PC-3 (cell line): ENCODE measurements around the gene COX6A2. TPM values are rescaled to one million over a fixed set of nuclear protein-coding genes. Genes with fewer than 3 reads are reported as not detected.

ENCODE experiments used
- ATAC-seq: fragments of 200-7000 bp; cut with Tn5 transposase; 2 replicates; pipeline ENCODE4 v1.9.1; 2020; ENCODE audit warnings: mild to moderate bottlenecking, moderate library complexity
- BruUV-seq: library from RNA; stranded (reverse); fragments of 400-500 nt; replicated peaks from 2 replicates; lab custom pipeline; 2021; lab: Mats Ljungman, UMichigan
- CTCF ChIA-PET: fragments of 300-600 bp; sonication (Branson Sonifier 250); formaldehyde crosslinking; loops from one replicate; lab custom pipeline; 2022; ENCODE audit warnings: antibody characterized with exemption; lab: Charles Lee
- POLR2A ChIA-PET: fragments of 300-600 bp; sonication (Branson Sonifier 250); formaldehyde crosslinking; loops from one replicate; lab custom pipeline; 2022; ENCODE audit warnings: antibody characterized with exemption; ENCODE audit not compliant: unreplicated experiment; lab: Charles Lee
- DNase-seq: peaks from one replicate; pipeline ENCODE4 v3.0.0-alpha.2; 2015
- H2AFZ ChIP-seq: fragments of 300-600 bp; sonication (generic); 2 replicates; pipeline ENCODE4 v1.6.0; 2016; ENCODE audit warnings: antibody characterized with exemption, low read length
- H3F3A ChIP-seq: fragments of 300-600 bp; sonication (generic); one replicate; pipeline ENCODE4 v1.6.0; 2017; ENCODE audit warnings: antibody characterized with exemption, low read length, control low read depth, mild to moderate bottlenecking; ENCODE audit not compliant: unreplicated experiment
- H3K27ac ChIP-seq: fragments of 300-600 bp; sonication (generic); 2 replicates; pipeline ENCODE4 v1.5.1; 2016; ENCODE audit warnings: mild to moderate bottlenecking, low read length
- H3K27me3 ChIP-seq: fragments of 300-600 bp; sonication (generic); 2 replicates; pipeline ENCODE4 v1.6.1; 2016; ENCODE audit warnings: low read length, mixed read lengths
- H3K36me3 ChIP-seq: fragments of 300-600 bp; sonication (generic); 2 replicates; pipeline ENCODE4 v1.6.1; 2016; ENCODE audit warnings: low read depth, mixed run types, low read length, mixed read lengths
- H3K4me1 ChIP-seq: fragments of 300-600 bp; sonication (generic); 2 replicates; pipeline ENCODE4 v1.5.1; 2016; ENCODE audit warnings: low read length; ENCODE audit not compliant: insufficient read depth
- H3K4me2 ChIP-seq: fragments of 300-600 bp; sonication (generic); 2 replicates; pipeline ENCODE4 v1.6.0; 2016; ENCODE audit warnings: low read length
- H3K4me3 ChIP-seq: fragments of 300-600 bp; sonication (generic); 2 replicates; pipeline ENCODE4 v1.5.1; 2016; ENCODE audit warnings: mild to moderate bottlenecking, low read length, mixed read lengths
- H3K79me2 ChIP-seq: fragments of 300-600 bp; sonication (generic); 2 replicates; pipeline ENCODE4 v1.6.1; 2017; ENCODE audit warnings: low read length, mixed read lengths
- H3K9ac ChIP-seq: fragments of 300-600 bp; sonication (generic); 2 replicates; pipeline ENCODE4 v1.6.0; 2016; ENCODE audit warnings: mild to moderate bottlenecking, low read length
- H3K9me2 ChIP-seq: fragments of 300-600 bp; sonication (generic); replicated peaks from 2 replicates; pipeline ENCODE4 v1.6.1; 2016; ENCODE audit warnings: mixed run types, low read length, mixed read lengths
- H3K9me3 ChIP-seq: fragments of 300-600 bp; sonication (generic); 2 replicates; pipeline ENCODE4 v1.6.1; 2016; ENCODE audit warnings: low read length, mixed read lengths
- H4K20me1 ChIP-seq: fragments of 300-600 bp; sonication (generic); 2 replicates; pipeline ENCODE4 v1.6.1; 2016; ENCODE audit warnings: low read length, mixed read lengths
- EZH2 ChIP-seq: fragments of 300-600 bp; sonication (generic); IDR thresholded peaks from one replicate; pipeline ENCODE4 v1.6.1; 2017; ENCODE audit warnings: antibody characterized with exemption, mild to moderate bottlenecking, low read length; ENCODE audit not compliant: unreplicated experiment
- EZH2phosphoT487 ChIP-seq: fragments of 300-600 bp; sonication (generic); IDR thresholded peaks from 2 replicates; pipeline ENCODE4 v1.6.1; 2018; ENCODE audit warnings: mild to moderate bottlenecking, antibody characterized with exemption, low read length, borderline replicate concordance
- intact Hi-C: fragments of 100-400 bp; cut with micrococcal nuclease; formaldehyde crosslinking; loops from 2 replicates; pipeline ENCODE4 v1.9.0; 2023
- total RNA-seq: library from RNA; depleted of rRNA; stranded (reverse); fragments of >200 nt; gene quantifications from 2 replicates; pipeline ENCODE4 v1.2.3, GENCODE V29; 2014
- TF ChIP-seq, protein P1 (sequence below): fragments of 300-600 bp; sonication (generic); conservative IDR thresholded peaks from 2 replicates; pipeline ENCODE4 v1.5.1; 2017; ENCODE audit warnings: antibody characterized with exemption, low read depth, mild to moderate bottlenecking, low read length

Gene COX6A2
- total RNA-seq, 1 experiment from 2014 or later = not detected

DNA sequence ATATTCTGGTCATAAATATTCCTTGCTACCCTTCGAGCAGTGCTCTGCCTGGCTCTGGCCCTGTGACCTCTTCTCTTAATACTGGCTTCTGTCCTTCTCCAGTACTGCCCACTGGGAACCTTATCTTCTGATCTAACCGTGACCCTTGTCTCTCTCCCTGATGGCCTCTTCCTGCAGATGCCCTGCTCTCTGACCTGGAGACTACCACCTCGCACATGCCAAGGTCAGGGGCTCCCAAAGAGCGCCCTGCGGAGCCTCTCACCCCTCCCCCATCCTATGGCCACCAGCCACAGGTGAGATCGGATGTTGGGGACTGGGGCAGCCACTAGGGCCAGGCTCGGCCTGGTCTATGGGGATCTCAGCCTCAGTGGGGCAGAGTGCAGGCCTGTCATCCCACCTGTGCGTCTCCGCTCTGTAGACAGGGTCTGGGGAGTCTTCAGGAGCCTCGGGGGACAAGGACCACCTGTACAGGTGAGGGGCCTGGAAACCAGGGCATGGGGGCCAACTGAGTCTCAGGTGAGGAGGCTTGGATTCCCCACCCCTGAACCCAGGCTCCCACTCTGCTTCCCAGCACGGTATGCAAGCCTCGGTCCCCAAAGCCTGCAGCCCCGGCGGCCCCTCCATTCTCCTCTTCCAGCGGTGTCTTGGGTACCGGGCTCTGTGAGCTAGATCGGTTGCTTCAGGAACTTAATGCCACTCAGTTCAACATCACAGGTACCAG is 45.3 kb upstream of the COX6A2 start:
- Histone ChIP-seq H3K36me3 (no peaks in the 10 kb centered on the region), H3F3A (no peaks in the 10 kb centered on the region), H3K9ac (no peak overlapping the region), H3K27me3 (no peaks in the 10 kb centered on the region), H3K9me2 (no peaks in the 10 kb centered on the region), H4K20me1 (no peaks in the 10 kb centered on the region), H3K79me2 (no peaks in the 10 kb centered on the region), H3K4me1 (no peaks in the 10 kb centered on the region; the same call in 1 of the 2 replicates), H3K4me2 (no peak overlapping the region), H2AFZ (no peak overlapping the region), H3K9me3 (no peaks in the 10 kb centered on the region), H3K27ac (no peak overlapping the region), H3K4me3 (no peak overlapping the region)
- ChIA-PET POLR2A (no interaction called here), CTCF (no interaction called here)
- no peak for DNase-seq
- BruUV-seq = no TSS peak
- intact Hi-C loops = no loop called here
- TF ChIP-seq EZH2 (no peak), EZH2phosphoT487 (no peak)
- TF ChIP-seq, protein P1, sequence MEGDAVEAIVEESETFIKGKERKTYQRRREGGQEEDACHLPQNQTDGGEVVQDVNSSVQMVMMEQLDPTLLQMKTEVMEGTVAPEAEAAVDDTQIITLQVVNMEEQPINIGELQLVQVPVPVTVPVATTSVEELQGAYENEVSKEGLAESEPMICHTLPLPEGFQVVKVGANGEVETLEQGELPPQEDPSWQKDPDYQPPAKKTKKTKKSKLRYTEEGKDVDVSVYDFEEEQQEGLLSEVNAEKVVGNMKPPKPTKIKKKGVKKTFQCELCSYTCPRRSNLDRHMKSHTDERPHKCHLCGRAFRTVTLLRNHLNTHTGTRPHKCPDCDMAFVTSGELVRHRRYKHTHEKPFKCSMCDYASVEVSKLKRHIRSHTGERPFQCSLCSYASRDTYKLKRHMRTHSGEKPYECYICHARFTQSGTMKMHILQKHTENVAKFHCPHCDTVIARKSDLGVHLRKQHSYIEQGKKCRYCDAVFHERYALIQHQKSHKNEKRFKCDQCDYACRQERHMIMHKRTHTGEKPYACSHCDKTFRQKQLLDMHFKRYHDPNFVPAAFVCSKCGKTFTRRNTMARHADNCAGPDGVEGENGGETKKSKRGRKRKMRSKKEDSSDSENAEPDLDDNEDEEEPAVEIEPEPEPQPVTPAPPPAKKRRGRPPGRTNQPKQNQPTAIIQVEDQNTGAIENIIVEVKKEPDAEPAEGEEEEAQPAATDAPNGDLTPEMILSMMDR = no peak
- no peak for ATAC-seq

DNA sequence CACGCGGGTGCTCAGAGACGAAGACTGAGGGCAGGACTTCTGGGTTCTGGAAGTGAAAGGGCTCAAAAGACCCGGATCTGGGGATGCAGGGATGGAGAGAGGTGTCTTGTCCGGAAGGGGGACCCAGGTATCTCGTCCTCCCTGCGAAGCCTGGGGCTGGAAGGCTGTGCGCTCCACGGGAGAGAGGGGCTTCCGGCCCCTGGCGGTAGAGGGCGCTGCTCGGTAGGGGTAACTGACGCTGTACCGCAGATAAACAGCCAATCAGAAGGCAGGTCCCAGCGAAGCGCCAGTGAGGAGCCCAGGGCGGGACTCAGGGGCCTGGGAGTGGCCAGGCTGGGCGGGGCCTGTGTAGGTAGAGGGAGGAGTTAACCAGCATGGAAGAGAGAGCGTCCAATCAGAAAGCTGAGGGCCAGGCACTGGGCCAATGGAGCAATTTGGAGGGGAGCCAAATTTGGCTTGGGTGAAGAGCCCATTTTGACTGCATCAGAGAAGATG is 44.6 kb upstream of the COX6A2 start:
- intact Hi-C loops = no loop called here
- Histone ChIP-seq H3K27me3 (no peaks in the 10 kb centered on the region), H3K4me2 (peak overlapping the region; percentile 85), H3K4me3 (peak overlapping the region; percentile 73), H4K20me1 (no peaks in the 10 kb centered on the region), H3F3A (no peaks in the 10 kb centered on the region), H2AFZ (peak overlapping the region; percentile 91), H3K9me2 (no peaks in the 10 kb centered on the region), H3K9me3 (no peaks in the 10 kb centered on the region), H3K79me2 (no peaks in the 10 kb centered on the region), H3K4me1 (no peaks in the 10 kb centered on the region; the same call in 1 of the 2 replicates), H3K27ac (no peak overlapping the region), H3K36me3 (no peaks in the 10 kb centered on the region), H3K9ac (peak overlapping the region; percentile 65)
- ATAC-seq = peak; percentile 81
- peak; percentile 69 for DNase-seq
- CTCF ChIA-PET = no interaction called here
- BruUV-seq = no TSS peak
- TF ChIP-seq, protein P1 = peak; percentile 74
- TF ChIP-seq EZH2 (no peak), EZH2phosphoT487 (no peak)
- POLR2A ChIA-PET = no interaction called here
